GM18873 (cell line): ENCODE measurements around the gene CAND2.

ENCODE experiments used
- ATAC-seq: cut with Tn5 transposase; IDR thresholded peaks from one replicate; pipeline ENCODE4 v1.9.1; 2021; ENCODE audit warnings: mild to moderate bottlenecking, moderate library complexity, moderate number of reproducible peaks; ENCODE audit not compliant: unreplicated experiment, low FRiP score

The CAND2 gene

DNA sequence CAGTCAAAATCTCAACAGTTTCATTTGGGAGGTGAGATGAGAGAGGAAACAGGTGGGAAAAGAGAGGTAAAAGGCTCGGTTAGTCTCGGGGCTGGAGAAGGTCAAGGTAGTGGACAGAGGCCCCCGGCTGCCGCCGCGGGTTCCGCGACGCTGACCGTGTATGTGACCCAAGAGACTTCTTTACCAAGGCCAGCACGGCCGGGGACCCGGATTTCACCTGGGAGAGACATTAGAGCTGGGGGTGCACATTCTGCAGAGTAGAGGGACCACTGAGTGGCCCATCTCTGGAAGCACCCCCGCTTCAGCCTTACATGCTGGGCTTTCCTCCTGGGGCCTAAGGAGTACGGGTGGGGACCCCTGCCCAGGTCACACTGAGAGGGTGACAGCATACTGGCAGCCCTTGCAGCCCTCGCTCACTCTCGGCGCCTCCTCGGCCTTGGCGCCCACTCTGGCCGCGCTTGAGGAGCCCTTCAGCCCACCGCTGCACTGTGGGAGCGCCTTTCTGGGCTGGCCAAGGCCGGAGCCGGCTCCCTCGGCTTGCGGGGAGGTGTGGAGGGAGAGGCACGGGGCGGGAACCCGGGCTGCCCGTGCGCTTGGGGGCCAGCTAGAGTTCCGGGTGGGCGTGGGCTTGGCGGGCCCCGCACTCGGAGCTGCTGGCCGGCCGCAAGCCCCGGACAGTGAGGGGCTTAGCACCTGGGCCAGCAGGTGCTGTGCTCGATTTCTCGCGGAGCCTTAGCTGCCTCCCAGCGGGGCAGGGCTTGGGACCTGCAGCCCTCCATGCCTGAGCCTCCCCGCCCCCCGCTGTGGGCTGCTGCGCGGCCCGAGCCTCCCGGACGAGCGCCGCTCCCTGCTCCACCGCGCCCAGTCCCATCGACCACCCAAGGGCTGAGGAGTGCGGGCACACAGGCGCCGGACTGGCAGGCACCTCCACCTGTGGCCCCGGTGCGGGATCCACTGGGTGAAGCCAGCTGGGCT is 86.1 kb downstream of the CAND2 start:
- ATAC-seq: no peak

DNA sequence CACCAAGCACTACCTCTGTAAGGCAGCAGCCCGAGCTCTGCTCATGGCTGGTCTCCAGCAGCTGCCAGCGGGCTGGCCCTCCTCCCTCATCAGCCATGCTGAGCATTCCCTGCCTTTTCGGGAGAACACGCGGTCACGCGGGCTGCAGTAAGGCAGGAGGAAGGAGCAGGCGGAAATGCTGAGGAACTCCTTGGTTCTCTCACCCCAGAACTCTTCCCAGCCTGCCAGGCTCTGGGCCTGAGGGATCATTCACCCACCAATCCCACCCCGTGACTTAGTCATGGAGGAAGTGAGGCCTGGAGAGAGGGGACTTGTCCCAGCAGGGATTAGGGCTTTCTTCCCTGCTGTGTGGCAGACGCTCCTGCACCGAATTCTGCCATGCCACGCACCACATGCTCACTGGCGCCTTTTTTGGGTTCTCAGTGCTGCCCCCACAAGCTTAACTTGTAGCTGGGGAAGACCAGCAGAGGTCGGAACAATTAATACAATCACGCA is 87.8 kb downstream of the CAND2 start:
- ATAC-seq: no peak
